ENCODE results near the gene DEPDC5. TPM values are rescaled to one million over a fixed set of nuclear protein-coding genes. Genes with fewer than 3 reads are reported as not detected.

Gene DEPDC5
- total RNA-seq, 1 donor = 25.9 TPM

DNA sequence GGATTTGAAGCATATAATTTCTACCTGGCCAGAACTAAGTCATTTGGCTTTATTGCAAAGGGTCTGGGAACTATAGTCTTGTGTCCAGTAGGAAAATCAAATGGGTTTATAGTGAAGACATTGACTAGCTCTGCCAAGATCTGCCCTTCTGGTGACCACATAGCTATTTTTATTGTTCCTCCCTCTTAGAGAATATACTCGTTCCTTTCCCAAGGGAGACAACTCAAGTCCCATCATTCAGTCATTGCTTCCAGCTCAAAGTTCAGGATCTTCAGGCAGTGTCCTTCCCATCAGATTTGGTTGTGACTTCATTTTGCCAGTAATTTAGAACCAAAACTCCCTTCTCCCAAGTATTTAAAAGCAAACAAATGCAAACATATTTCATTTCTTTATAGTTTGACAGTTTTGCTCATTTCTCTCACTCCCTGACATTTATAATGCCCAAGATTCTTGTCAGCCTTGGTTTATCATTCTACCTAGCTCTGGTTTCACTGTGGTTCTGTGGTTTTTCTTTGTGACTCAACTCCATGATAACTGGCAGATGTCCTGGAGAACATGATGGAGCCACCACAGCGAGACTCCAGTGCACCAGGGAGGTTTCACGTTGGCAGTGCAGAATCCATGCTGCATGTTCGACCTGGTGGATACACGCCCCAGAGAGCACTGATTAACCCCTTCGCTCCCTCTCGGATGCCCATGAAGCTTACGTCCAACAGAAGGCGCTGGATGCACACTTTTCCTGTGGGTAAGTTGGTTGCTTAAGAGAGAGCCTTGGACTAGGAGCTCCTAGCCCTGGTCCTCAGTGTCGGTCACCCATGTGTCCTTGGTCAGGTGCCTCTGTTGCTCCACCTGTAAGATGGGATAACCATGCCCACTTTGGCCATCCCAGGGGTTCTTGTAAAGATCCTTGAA is 64.9 kb downstream of the DEPDC5 start:
- Histone ChIP-seq H3K4me1 (ENCODE audit: insufficient read depth, low read length) (no peaks in the 10 kb centered on the region), H3K4me3 (ENCODE audit: low read length) (no peak overlapping the region), H3K27me3 (ENCODE audit: insufficient read depth, low read length) (no peaks in the 10 kb centered on the region), H3K9me3 (ENCODE audit: low read depth, low read length) (no peaks in the 10 kb centered on the region)

DNA sequence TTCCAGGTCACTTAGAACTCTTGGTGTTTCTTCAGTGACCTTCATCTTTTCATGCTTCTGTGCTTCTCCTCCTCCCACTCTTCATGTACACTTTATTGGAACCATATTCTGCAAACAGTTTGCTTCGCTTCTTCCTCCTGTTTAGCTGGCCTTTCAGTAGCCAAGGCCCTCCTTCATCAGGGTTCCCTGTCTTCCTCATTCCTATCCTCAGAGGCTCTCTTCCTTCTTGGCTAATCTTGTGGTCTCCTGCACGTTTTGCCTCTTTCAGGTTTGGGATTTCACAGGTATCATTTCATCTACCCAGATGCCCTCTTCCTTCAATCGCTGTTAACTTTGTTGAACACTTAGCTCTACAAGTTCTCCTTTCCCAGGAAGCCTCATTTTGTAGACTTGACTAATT is 66.8 kb downstream of the DEPDC5 start:
- Histone ChIP-seq H3K4me3 (ENCODE audit: low read length) (no peak overlapping the region), H3K4me1 (ENCODE audit: insufficient read depth, low read length) (no peaks in the 10 kb centered on the region), H3K27me3 (ENCODE audit: insufficient read depth, low read length) (no peaks in the 10 kb centered on the region), H3K9me3 (ENCODE audit: low read depth, low read length) (no peaks in the 10 kb centered on the region)

DNA sequence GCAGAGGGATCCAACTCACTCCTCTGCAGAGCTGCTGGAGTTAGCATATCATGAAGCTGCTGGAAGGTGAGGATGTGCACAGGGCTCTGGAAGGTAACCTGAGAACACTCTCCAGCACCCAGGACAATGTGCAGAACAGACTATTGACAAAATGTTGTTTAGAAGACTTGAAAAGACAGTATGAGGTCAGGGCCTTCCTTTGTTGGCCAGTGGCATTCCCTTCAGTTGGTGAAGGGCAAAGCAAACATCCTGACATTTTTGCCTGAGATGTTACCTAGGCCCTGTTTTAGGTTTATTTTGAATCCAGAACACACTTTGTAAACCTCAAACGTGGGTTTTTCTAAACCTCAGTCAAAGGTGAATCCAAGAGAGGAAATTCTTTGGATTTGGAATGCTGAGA is 67.8 kb downstream of the DEPDC5 start:
- Histone ChIP-seq H3K9me3 (ENCODE audit: low read depth, low read length) (no peaks in the 10 kb centered on the region), H3K27me3 (ENCODE audit: insufficient read depth, low read length) (no peaks in the 10 kb centered on the region), H3K4me1 (ENCODE audit: insufficient read depth, low read length) (no peaks in the 10 kb centered on the region), H3K4me3 (ENCODE audit: low read length) (no peak overlapping the region)

DNA sequence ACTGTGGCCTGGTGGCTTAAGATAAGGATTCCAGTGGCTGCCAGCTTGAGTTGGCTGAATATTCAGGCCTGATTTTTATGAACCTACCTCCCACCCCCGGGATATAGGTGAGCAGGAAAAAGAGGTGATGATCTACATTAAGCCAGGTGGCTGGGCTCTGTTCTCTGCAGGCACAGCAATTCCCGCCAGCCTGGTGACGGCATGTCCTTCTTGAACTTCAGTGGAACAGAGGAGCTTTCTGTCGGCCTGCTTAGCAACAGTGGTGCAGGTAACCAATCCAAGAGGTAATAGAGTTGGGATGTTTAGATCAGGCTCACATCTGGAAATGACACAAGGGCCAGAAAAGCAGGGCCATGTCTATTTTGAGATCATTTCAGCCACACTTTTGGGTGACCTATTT is 68.7 kb downstream of the DEPDC5 start:
- Histone ChIP-seq H3K4me1 (ENCODE audit: insufficient read depth, low read length) (no peaks in the 10 kb centered on the region), H3K4me3 (ENCODE audit: low read length) (no peak overlapping the region), H3K9me3 (ENCODE audit: low read depth, low read length) (no peaks in the 10 kb centered on the region), H3K27me3 (ENCODE audit: insufficient read depth, low read length) (no peaks in the 10 kb centered on the region)

DNA sequence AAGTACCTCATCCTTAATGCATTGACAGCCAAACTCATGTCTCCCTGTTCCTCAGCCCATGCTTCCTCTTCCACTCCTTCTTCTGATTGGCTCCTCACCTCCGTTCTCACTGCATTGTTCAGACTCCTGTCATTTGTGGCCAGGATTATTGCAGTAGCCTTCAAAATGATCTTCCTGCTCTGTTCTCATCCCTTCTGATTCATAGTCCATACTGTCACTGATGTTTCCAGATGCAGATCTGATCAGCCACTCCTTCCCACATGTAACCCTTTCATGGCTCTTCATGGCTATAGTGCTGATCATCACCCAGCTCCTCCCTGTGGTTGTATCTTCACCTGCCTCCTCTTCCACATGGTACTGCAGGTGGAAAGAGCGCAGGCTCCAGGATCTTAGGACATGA is 71.7 kb downstream of the DEPDC5 start:
- no peak overlapping the region for H3K4me3 ChIP-seq (ENCODE audit: low read length)
- H3K4me1 ChIP-seq (ENCODE audit: insufficient read depth, low read length) = no peaks in the 10 kb centered on the region
- no peaks in the 10 kb centered on the region for H3K9me3 ChIP-seq (ENCODE audit: low read depth, low read length)
- no peaks in the 10 kb centered on the region for H3K27me3 ChIP-seq (ENCODE audit: insufficient read depth, low read length)

DNA sequence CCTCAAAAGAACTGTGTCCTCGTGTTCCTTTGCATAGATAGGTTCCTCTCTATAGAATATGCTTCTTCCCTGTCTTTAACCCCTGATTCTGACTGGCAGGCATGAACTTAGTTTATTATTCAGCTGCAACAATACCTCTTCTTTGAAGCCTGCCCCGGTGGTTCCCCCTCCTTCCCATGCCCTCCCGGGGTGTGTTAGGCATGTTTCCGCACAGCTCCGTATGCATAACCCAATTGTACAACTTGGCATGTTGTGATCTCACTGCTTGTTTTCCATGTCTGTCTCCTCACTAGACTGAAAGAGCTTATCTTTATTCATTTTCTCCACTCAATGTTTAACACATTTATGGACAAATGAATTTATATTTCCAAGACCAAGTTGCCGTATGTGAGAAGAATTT is 72.6 kb downstream of the DEPDC5 start:
- no peaks in the 10 kb centered on the region for H3K27me3 ChIP-seq (ENCODE audit: insufficient read depth, low read length)
- H3K9me3 ChIP-seq (ENCODE audit: low read depth, low read length) = no peaks in the 10 kb centered on the region
- no peaks in the 10 kb centered on the region for H3K4me1 ChIP-seq (ENCODE audit: insufficient read depth, low read length)
- H3K4me3 ChIP-seq (ENCODE audit: low read length) = no peak overlapping the region

DNA sequence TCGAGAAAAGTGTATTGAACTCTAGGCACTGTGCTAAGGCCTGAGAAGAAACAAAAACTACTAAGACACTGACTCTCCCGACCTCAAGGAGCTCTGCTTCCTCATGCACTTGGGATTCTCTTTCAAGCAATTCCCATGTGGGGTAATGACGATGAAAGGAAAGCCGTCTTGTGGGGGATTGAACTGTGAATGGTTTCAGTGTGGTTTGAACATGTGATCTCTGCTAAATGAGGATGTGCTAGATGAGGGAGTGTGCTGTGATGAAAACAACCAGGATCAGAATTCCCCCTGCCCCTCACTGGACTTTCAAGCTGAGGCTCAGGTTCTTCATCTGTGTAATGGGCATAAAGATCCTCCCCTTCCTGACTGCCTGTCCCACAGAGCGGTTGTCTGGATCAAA is 74.9 kb downstream of the DEPDC5 start:
- Histone ChIP-seq H3K4me3 (ENCODE audit: low read length) (no peak overlapping the region), H3K4me1 (ENCODE audit: insufficient read depth, low read length) (no peaks in the 10 kb centered on the region), H3K27me3 (ENCODE audit: insufficient read depth, low read length) (no peaks in the 10 kb centered on the region), H3K9me3 (ENCODE audit: low read depth, low read length) (no peaks in the 10 kb centered on the region)

DNA sequence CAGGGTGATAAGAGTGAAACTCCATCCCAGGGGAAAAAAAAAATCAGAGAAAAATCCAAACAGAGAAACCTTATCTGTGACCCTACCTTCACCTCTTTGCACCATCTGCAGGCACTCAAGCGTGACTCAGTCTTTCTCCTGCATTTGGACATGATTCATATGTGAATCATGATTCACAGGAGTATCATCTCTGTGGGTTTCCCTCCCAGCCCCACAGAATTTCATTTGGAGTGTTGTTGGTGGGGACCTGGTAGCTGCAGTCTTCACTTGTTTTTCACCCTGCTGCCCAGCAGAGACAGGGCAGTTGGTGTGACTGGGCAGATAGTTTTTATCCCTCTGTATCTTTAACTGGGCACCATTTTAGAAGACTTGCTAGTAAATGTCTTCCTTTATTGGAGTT is 75.7 kb downstream of the DEPDC5 start:
- Histone ChIP-seq H3K27me3 (ENCODE audit: insufficient read depth, low read length) (no peaks in the 10 kb centered on the region), H3K9me3 (ENCODE audit: low read depth, low read length) (no peaks in the 10 kb centered on the region), H3K4me3 (ENCODE audit: low read length) (no peak overlapping the region), H3K4me1 (ENCODE audit: insufficient read depth, low read length) (no peaks in the 10 kb centered on the region)

DNA sequence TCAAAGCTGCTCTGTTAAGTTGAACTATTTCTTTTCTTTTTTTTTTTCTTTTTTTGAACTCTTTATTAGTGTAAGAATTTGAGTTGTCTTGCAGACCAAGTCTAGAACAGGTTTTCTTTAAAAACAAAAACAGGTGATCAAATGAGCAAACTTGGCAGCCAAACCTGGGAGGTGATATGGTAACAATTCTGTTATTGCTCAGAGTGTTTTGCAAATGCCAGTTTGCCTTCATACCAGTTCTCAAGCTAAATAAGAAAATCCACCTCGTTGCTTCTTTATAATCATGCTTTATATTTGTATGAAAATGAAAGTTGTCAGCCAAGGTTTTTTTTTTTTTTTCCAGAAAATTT is 76.9 kb downstream of the DEPDC5 start:
- Histone ChIP-seq H3K9me3 (ENCODE audit: low read depth, low read length) (no peaks in the 10 kb centered on the region), H3K4me3 (ENCODE audit: low read length) (no peak overlapping the region), H3K27me3 (ENCODE audit: insufficient read depth, low read length) (no peaks in the 10 kb centered on the region), H3K4me1 (ENCODE audit: insufficient read depth, low read length) (no peaks in the 10 kb centered on the region)

DNA sequence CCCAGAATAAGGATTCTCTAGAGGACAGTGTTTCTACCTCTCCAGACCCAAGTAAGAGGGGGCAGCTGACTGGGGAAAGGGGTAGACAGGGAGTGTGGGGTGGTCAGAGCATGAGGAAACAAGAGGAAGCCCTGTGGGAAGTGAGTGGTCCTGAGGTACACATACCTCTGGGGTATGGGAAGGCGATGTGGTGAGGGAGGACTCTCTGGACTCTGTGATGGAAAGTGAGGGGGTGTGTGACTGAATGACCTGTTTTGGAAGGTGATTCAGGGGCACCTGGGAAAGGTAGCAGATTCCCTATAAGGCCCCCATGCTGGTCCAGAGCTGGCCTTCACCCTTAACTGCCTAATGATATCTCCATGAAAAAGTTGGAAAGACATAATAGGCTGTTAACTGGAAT is 80.1 kb downstream of the DEPDC5 start:
- no peaks in the 10 kb centered on the region for H3K9me3 ChIP-seq (ENCODE audit: low read depth, low read length)
- H3K4me3 ChIP-seq (ENCODE audit: low read length) = no peak overlapping the region
- H3K27me3 ChIP-seq (ENCODE audit: insufficient read depth, low read length) = no peaks in the 10 kb centered on the region
- H3K4me1 ChIP-seq (ENCODE audit: insufficient read depth, low read length) = no peaks in the 10 kb centered on the region

DNA sequence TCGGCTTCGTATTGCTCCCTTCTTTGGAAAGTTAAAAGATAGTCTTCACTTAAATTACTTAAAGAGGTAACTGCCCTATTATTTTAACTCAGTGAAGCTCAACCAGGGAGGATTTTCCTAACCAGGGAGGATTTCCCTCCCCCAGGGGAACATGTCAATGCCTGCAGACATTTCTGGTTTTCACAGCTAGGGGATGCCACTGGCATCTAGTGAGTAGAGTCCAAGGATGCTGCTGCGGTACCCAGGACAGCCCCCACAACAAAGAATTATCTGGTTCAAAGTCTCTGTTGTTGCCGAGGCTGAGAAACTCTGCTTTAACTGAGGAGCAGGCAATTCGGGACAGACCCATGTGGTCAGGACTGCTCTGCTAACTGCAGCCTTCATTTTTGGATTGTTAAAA is 82.2 kb downstream of the DEPDC5 start:
- Histone ChIP-seq H3K4me3 (ENCODE audit: low read length) (no peak overlapping the region), H3K4me1 (ENCODE audit: insufficient read depth, low read length) (no peaks in the 10 kb centered on the region), H3K27me3 (ENCODE audit: insufficient read depth, low read length) (no peaks in the 10 kb centered on the region)

DNA sequence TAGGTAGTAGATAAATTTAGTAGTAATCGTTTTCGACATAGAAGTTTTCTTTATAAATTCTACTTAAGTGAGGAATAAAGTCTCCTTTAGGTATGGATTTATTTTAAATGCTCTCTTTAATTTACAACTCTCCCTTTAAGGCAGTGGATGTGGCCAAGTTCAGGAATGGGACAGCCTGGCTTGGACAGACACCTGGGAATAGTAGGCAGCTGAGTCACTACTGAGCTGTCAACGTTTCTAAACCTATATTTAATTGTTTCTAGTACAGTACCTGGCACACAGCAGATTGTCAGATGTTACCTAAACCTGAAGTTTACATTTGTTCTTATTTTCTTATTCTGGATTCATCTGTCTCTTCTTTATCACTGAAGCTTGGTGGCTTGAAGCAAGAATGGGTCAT is 85.1 kb downstream of the DEPDC5 start:
- no peak overlapping the region for H3K4me3 ChIP-seq (ENCODE audit: low read length)
- no peaks in the 10 kb centered on the region for H3K4me1 ChIP-seq (ENCODE audit: insufficient read depth, low read length)
- no peaks in the 10 kb centered on the region for H3K9me3 ChIP-seq (ENCODE audit: low read depth, low read length)
- no peaks in the 10 kb centered on the region for H3K27me3 ChIP-seq (ENCODE audit: insufficient read depth, low read length)

More for the DNA sequence above, 82.2 kb downstream of the DEPDC5 start:
- no peaks in the 10 kb centered on the region for H3K9me3 ChIP-seq (ENCODE audit: low read depth, low read length)

DNA sequence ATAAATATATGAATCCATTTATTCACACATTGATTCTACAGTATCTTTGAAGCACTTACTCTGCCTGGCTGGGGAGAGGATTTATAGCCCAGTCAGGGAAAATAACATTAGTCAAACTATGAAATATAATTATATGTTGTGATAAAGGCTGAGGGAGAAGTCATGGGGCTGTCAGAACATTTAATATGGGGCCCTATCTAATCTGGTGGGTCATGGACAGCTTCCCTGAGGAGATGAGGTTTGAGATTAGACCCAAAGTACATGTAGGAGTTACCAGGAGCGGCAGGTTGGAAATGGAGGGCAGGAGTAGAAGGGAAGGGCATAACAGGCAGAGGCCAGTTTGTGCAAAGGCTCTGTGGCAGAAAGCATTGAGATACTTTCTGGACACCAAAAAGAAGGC is 86.2 kb downstream of the DEPDC5 start:
- H3K4me1 ChIP-seq (ENCODE audit: insufficient read depth, low read length) = no peaks in the 10 kb centered on the region
- H3K4me3 ChIP-seq (ENCODE audit: low read length) = no peak overlapping the region
- H3K27me3 ChIP-seq (ENCODE audit: insufficient read depth, low read length) = no peaks in the 10 kb centered on the region
- H3K9me3 ChIP-seq (ENCODE audit: low read depth, low read length) = no peaks in the 10 kb centered on the region

DNA sequence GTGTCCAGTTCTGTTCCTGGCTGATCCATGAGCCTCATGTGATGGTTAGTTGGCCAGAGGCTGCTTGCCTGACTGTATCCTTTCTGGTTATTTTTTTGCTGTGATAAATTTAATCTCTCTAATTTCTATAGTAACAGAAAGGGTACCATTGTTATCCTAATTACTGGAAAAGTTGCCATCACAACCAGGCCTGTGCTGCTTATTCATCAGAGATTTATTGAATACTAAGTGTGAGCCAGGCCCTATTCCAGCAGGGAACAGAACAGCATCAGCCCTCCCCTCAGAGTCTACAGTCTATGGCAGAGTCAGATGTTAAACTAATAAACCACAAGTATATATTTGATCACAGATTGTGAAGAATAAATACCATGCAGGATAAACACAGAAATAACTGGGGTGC is 86.8 kb downstream of the DEPDC5 start:
- no peak overlapping the region for H3K4me3 ChIP-seq (ENCODE audit: low read length)

DNA sequence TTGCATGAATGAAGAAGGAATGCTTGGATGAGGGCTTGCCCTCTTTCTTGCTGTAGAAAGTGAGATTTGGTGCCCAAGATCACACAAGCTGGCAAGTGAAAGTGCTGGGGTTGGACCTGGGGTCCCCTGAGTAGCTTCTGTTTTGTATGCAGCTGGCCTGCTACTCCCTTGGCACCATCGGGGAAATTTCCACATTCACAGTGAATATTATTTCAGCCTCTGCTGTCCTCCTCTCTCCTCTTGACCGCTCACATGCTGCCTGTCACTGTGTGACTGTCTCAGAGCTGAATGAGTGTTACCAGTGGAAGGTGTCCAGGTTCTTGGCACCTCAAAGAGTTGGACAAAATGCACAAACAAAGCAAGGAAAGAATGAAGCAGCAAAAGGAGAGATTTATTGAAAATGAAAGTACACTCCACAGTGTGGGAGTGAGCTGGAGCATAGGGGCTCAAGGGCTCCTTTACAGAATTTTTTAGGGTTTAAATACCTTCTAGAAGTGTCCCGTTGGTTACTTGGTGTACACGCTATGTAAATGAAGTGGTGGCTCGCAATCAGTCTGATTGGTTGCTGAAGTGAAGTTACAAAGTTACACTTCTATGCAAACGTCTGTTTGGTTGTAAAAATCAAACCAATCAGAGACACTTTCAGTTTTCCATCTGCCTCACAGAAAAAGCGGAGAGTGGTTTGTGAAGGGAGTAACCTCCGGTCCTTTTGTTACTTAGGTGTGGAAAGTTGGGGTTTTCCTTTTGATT is 87.4 kb downstream of the DEPDC5 start:
- H3K4me3 ChIP-seq (ENCODE audit: low read length) = no peak overlapping the region
- no peaks in the 10 kb centered on the region for H3K4me1 ChIP-seq (ENCODE audit: insufficient read depth, low read length)
- no peaks in the 10 kb centered on the region for H3K9me3 ChIP-seq (ENCODE audit: low read depth, low read length)
- H3K27me3 ChIP-seq (ENCODE audit: insufficient read depth, low read length) = no peaks in the 10 kb centered on the region

More for the DNA sequence above, 86.8 kb downstream of the DEPDC5 start:
- no peaks in the 10 kb centered on the region for H3K9me3 ChIP-seq (ENCODE audit: low read depth, low read length)
- H3K27me3 ChIP-seq (ENCODE audit: insufficient read depth, low read length) = no peaks in the 10 kb centered on the region
- no peaks in the 10 kb centered on the region for H3K4me1 ChIP-seq (ENCODE audit: insufficient read depth, low read length)

DNA sequence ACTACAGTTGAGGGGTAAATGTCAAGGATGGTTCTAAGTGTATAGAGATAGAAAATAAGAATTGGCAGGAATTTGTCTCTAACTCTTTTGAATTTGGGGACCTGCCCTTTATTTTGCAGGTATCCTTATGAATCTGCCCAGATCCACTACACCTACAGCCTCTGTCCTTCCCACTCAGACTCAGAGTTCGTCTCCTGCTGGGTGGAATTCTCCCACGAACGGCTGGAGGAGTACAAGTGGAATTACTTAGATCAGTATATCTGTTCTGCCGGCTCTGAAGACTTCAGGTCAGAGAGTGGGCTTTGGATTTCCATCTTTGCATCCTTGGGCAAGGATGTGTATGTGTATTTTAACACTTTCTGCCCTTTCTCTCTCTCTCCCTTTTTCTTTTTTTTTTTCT is 89.7 kb downstream of the DEPDC5 start:
- Histone ChIP-seq H3K4me3 (ENCODE audit: low read length) (no peak overlapping the region), H3K4me1 (ENCODE audit: insufficient read depth, low read length) (no peaks in the 10 kb centered on the region), H3K9me3 (ENCODE audit: low read depth, low read length) (no peaks in the 10 kb centered on the region), H3K27me3 (ENCODE audit: insufficient read depth, low read length) (no peaks in the 10 kb centered on the region)
